ENCODE data around the gene ANKS1B. TPM values are rescaled to one million over a fixed set of nuclear protein-coding genes. Genes with fewer than 3 reads are reported as not detected.

The ANKS1B gene
- total RNA-seq, 1 experiment from 2014 or later = 18.8 TPM

- BruUV-seq (replicated peaks) = no TSS peak
- ChIA-PET POLR2A (no interaction called here), CTCF (interaction anchor here (0.7 kb wide), 1 partner anchor 9 kb away, joined by 4 read pairs; no protein-coding TSS in a partner anchor)
- no peak for DNase-seq (ENCODE audit: unreplicated experiment)
- Mint-ChIP-seq H3K4me3 (ENCODE audit: unreplicated experiment) (no peak overlapping the region), H3K4me1 (ENCODE audit: insufficient read depth, unreplicated experiment) (no peaks in the 10 kb centered on the region), H3K9me3 (ENCODE audit: unreplicated experiment) (no peaks in the 10 kb centered on the region), H3K36me3 (ENCODE audit: insufficient read depth, unreplicated experiment) (peaks cover 6% of the 10 kb centered on the region), H3K27me3 (ENCODE audit: insufficient read depth, unreplicated experiment) (no peaks in the 10 kb centered on the region), H3K27ac (ENCODE audit: low read depth, unreplicated experiment) (no peak overlapping the region)
- intact Hi-C loops (cut with micrococcal nuclease) = no loop called here
- TF ChIP-seq, protein P1, sequence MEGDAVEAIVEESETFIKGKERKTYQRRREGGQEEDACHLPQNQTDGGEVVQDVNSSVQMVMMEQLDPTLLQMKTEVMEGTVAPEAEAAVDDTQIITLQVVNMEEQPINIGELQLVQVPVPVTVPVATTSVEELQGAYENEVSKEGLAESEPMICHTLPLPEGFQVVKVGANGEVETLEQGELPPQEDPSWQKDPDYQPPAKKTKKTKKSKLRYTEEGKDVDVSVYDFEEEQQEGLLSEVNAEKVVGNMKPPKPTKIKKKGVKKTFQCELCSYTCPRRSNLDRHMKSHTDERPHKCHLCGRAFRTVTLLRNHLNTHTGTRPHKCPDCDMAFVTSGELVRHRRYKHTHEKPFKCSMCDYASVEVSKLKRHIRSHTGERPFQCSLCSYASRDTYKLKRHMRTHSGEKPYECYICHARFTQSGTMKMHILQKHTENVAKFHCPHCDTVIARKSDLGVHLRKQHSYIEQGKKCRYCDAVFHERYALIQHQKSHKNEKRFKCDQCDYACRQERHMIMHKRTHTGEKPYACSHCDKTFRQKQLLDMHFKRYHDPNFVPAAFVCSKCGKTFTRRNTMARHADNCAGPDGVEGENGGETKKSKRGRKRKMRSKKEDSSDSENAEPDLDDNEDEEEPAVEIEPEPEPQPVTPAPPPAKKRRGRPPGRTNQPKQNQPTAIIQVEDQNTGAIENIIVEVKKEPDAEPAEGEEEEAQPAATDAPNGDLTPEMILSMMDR (IDR thresholded peaks at IDR 0.05; ENCODE audit: unreplicated experiment) = no peak
Measured at GRCh38 chr12:98772818-98773217, 1211.9 kb downstream of the ANKS1B start.

GRCh38 chr12:98771811-98772752, 1212.7 kb downstream of the ANKS1B start:
- Mint-ChIP-seq H3K4me1 (ENCODE audit: insufficient read depth, unreplicated experiment) (no peaks in the 10 kb centered on the region), H3K27me3 (ENCODE audit: insufficient read depth, unreplicated experiment) (no peaks in the 10 kb centered on the region), H3K27ac (ENCODE audit: low read depth, unreplicated experiment) (no peak overlapping the region), H3K4me3 (ENCODE audit: unreplicated experiment) (no peak overlapping the region), H3K9me3 (ENCODE audit: unreplicated experiment) (no peaks in the 10 kb centered on the region), H3K36me3 (ENCODE audit: insufficient read depth, unreplicated experiment) (peaks cover 6% of the 10 kb centered on the region)
- TF ChIP-seq, protein P1 (IDR thresholded peaks at IDR 0.05; ENCODE audit: unreplicated experiment) = no peak
- CTCF ChIA-PET = interaction anchor here (0.6 to 1.2 kb wide), 2 partner anchors 13 to 19 kb away, joined by 3 read pairs; no protein-coding TSS in a partner anchor
- DNase-seq (ENCODE audit: unreplicated experiment) = no peak
- POLR2A ChIA-PET = no interaction called here
- BruUV-seq (replicated peaks) = no TSS peak
- intact Hi-C loops (cut with micrococcal nuclease) = no loop called here

GRCh38 chr12:98770230-98770629, 1214.5 kb downstream of the ANKS1B start:
- CTCF ChIA-PET = interaction anchor here (0.6 kb wide), 1 partner anchor 210 kb away, joined by 4 read pairs; no protein-coding TSS in a partner anchor
- Mint-ChIP-seq H3K4me3 (ENCODE audit: unreplicated experiment) (no peak overlapping the region), H3K36me3 (ENCODE audit: insufficient read depth, unreplicated experiment) (peaks cover 6% of the 10 kb centered on the region), H3K27me3 (ENCODE audit: insufficient read depth, unreplicated experiment) (no peaks in the 10 kb centered on the region), H3K9me3 (ENCODE audit: unreplicated experiment) (no peaks in the 10 kb centered on the region), H3K27ac (ENCODE audit: low read depth, unreplicated experiment) (no peak overlapping the region), H3K4me1 (ENCODE audit: insufficient read depth, unreplicated experiment) (no peaks in the 10 kb centered on the region)
- intact Hi-C loops (cut with micrococcal nuclease) = no loop called here
- POLR2A ChIA-PET = no interaction called here
- TF ChIP-seq, protein P1 (IDR thresholded peaks at IDR 0.05; ENCODE audit: unreplicated experiment) = no peak
- DNase-seq (ENCODE audit: unreplicated experiment) = no peak
- no TSS peak for BruUV-seq (replicated peaks)

DNA sequence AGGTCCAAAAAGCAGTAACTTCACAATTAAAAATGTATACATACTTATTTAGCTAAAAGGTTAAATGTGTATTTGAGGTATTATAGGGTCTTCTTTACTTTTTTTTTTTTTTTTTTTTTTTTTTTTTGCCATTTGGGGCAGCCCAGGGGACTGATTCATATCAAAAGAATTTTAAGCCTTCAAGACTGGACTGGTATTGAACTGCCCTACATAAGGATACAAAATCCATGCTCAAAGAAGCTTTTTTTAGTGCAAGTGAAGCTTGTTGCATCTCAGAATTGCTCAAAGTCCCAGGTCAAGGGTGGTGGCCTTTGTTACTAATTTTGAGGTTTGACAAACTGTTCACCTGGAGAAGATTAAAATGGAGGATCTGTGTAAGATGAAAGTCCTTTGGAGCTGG, 1215.7 kb downstream of the ANKS1B start:
- TF ChIP-seq, protein P1 (IDR thresholded peaks at IDR 0.05; ENCODE audit: unreplicated experiment) = no peak
- Mint-ChIP-seq H3K36me3 (ENCODE audit: insufficient read depth, unreplicated experiment) (peaks cover 6% of the 10 kb centered on the region), H3K27me3 (ENCODE audit: insufficient read depth, unreplicated experiment) (no peaks in the 10 kb centered on the region), H3K9me3 (ENCODE audit: unreplicated experiment) (no peaks in the 10 kb centered on the region), H3K4me3 (ENCODE audit: unreplicated experiment) (no peak overlapping the region), H3K4me1 (ENCODE audit: insufficient read depth, unreplicated experiment) (no peaks in the 10 kb centered on the region), H3K27ac (ENCODE audit: low read depth, unreplicated experiment) (no peak overlapping the region)
- POLR2A ChIA-PET = no interaction called here
- BruUV-seq (replicated peaks) = no TSS peak
- no peak for DNase-seq (ENCODE audit: unreplicated experiment)
- CTCF ChIA-PET = interaction anchor here (0.5 kb wide), 2 partner anchors 47 to 466 kb away, joined by 3 to 4 read pairs; no protein-coding TSS in a partner anchor
- intact Hi-C loops (cut with micrococcal nuclease) = no loop called here

All from MCF 10A (cell line).